ENCODE measurements around the gene UBR4.

Gene UBR4

DNA sequence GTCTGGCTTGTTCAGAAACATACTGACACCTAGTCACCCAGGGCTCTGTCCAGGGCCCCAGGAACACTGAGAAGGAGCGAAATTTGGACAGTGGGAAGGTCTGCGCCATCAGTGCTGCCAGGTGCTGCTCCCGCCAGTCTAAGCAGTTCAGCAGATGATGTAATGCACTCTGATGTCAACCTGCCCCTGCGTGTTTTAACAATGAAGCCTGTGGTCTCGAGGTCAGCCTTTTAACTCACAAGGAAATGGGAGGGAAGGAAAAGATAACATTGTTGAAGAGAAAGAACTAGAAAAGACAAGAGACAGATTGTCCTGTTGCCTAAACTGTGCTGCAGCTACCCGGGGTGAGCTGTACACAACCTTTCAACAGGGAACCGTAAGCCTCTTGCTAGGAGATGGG lies 127.0 kb downstream of the UBR4 start:
- CTCF ChIA-PET: no interaction called here
- DNase-seq (ENCODE audit: extremely low spot score): no peak
- POLR2A ChIA-PET: no interaction called here
- no peak for TF ChIP-seq CTBP1 (IDR thresholded peaks at IDR 0.05; ENCODE audit: borderline replicate concordance)
- no peak for TF ChIP-seq LEF1 (IDR thresholded peaks at IDR 0.05; ENCODE audit: borderline replicate concordance)
- no peak for TF ChIP-seq TARDBP (IDR thresholded peaks at IDR 0.05)
- TF ChIP-seq SP1 (IDR thresholded peaks at IDR 0.05): no peak
- TF ChIP-seq FOXA1 (IDR thresholded peaks at IDR 0.05): no peak
- no peak for TF ChIP-seq ELF4 (IDR thresholded peaks at IDR 0.05)
- TF ChIP-seq SUZ12 (IDR thresholded peaks at IDR 0.05): no peak
- TF ChIP-seq, protein P1, sequence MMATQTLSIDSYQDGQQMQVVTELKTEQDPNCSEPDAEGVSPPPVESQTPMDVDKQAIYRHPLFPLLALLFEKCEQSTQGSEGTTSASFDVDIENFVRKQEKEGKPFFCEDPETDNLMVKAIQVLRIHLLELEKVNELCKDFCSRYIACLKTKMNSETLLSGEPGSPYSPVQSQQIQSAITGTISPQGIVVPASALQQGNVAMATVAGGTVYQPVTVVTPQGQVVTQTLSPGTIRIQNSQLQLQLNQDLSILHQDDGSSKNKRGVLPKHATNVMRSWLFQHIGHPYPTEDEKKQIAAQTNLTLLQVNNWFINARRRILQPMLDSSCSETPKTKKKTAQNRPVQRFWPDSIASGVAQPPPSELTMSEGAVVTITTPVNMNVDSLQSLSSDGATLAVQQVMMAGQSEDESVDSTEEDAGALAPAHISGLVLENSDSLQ (IDR thresholded peaks at IDR 0.05): no peak
- no peak for TF ChIP-seq NFRKB (IDR thresholded peaks at IDR 0.05)
- TF ChIP-seq HDGF (IDR thresholded peaks at IDR 0.05; ENCODE audit: borderline replicate concordance): no peak
- no peak for TF ChIP-seq L3MBTL2 (conservative IDR thresholded peaks at IDR 0.05)
- TF ChIP-seq ZNF384 (IDR thresholded peaks at IDR 0.05): no peak
- no peak for TF ChIP-seq FOXM1 (IDR thresholded peaks at IDR 0.05; ENCODE audit: borderline replicate concordance)
- TF ChIP-seq ARNT (IDR thresholded peaks at IDR 0.05): no peak
- TF ChIP-seq FOXK2 (IDR thresholded peaks at IDR 0.05): no peak

DNA sequence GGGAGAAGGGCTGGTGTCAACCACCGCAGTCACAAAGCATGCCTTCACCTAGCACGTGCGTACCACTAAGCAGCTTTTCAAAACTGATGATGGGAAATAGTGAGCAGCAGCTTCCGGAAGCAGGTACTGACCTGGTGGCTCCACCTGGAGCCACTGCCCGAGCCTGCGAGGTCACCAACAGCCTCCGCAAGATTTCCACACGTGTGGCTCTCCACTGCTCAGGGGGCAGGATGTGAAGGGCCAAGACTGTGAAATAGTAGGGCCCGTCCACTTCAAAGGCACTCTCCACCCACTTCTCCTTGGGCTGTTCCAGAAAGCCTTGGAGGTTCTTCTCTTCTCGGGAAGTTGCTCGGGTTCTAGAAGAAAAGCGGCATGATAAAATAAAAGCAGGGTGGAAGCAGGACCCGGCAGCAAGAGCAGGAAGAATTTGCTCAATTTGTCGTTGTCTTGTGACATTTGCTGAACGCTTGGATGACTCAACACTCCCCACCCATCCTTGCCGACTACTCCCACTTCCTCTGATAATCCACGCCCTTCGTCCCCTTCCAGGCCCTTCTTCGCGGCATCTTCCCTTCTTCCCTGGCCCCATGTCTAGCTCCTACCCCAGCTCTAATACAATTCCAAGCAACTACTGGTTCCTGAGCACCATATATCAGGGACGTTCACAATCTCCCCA lies 128.7 kb downstream of the UBR4 start:
- POLR2A ChIA-PET: no interaction called here
- CTCF ChIA-PET: no interaction called here
- TF ChIP-seq BHLHE40 (IDR thresholded peaks at IDR 0.05; ENCODE audit: borderline replicate concordance) (no peak), ELF4 (IDR thresholded peaks at IDR 0.05) (no peak), FOXM1 (IDR thresholded peaks at IDR 0.05; ENCODE audit: borderline replicate concordance) (no peak), SP1 (IDR thresholded peaks at IDR 0.05) (no peak), FOXA1 (IDR thresholded peaks at IDR 0.05) (no peak), NFRKB (IDR thresholded peaks at IDR 0.05) (no peak), HDGF (IDR thresholded peaks at IDR 0.05; ENCODE audit: borderline replicate concordance) (no peak), CTBP1 (IDR thresholded peaks at IDR 0.05; ENCODE audit: borderline replicate concordance) (no peak), ARNT (IDR thresholded peaks at IDR 0.05) (no peak), SUZ12 (IDR thresholded peaks at IDR 0.05) (no peak), TARDBP (IDR thresholded peaks at IDR 0.05) (no peak), FOXK2 (IDR thresholded peaks at IDR 0.05) (no peak), L3MBTL2 (conservative IDR thresholded peaks at IDR 0.05) (no peak), LEF1 (IDR thresholded peaks at IDR 0.05; ENCODE audit: borderline replicate concordance) (no peak), ZNF384 (IDR thresholded peaks at IDR 0.05) (no peak)
- TF ChIP-seq, protein P1 (IDR thresholded peaks at IDR 0.05): no peak
- no peak for DNase-seq (ENCODE audit: extremely low spot score)

DNA sequence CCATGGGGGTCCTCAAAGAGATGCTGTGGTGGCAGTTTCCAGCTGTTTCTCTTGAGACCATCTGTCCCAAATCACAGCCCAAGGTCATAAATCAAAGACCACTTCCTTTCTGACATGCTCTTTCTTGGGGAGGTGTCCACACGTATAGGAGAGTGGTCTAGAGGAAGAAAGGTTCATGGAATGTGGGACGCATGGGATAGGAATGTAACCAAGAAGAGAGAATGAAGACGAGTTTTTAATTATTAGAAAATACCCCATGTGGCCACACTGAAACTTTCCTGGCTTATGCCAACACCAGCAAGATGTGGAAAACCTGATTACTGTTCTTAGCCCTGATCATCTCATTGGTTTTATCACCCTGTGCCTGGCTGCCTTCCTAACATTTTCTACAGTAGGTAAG lies 129.3 kb downstream of the UBR4 start:
- POLR2A ChIA-PET: no interaction called here
- no peak for DNase-seq (ENCODE audit: extremely low spot score)
- TF ChIP-seq ZNF384 (IDR thresholded peaks at IDR 0.05) (no peak), FOXM1 (IDR thresholded peaks at IDR 0.05; ENCODE audit: borderline replicate concordance) (no peak), BHLHE40 (IDR thresholded peaks at IDR 0.05; ENCODE audit: borderline replicate concordance) (no peak), SUZ12 (IDR thresholded peaks at IDR 0.05) (no peak), TARDBP (IDR thresholded peaks at IDR 0.05) (no peak), ELF4 (IDR thresholded peaks at IDR 0.05) (no peak), SP1 (IDR thresholded peaks at IDR 0.05) (no peak), ARNT (IDR thresholded peaks at IDR 0.05) (no peak)
- TF ChIP-seq, protein P1 (IDR thresholded peaks at IDR 0.05): no peak
- CTCF ChIA-PET: no interaction called here

DNA sequence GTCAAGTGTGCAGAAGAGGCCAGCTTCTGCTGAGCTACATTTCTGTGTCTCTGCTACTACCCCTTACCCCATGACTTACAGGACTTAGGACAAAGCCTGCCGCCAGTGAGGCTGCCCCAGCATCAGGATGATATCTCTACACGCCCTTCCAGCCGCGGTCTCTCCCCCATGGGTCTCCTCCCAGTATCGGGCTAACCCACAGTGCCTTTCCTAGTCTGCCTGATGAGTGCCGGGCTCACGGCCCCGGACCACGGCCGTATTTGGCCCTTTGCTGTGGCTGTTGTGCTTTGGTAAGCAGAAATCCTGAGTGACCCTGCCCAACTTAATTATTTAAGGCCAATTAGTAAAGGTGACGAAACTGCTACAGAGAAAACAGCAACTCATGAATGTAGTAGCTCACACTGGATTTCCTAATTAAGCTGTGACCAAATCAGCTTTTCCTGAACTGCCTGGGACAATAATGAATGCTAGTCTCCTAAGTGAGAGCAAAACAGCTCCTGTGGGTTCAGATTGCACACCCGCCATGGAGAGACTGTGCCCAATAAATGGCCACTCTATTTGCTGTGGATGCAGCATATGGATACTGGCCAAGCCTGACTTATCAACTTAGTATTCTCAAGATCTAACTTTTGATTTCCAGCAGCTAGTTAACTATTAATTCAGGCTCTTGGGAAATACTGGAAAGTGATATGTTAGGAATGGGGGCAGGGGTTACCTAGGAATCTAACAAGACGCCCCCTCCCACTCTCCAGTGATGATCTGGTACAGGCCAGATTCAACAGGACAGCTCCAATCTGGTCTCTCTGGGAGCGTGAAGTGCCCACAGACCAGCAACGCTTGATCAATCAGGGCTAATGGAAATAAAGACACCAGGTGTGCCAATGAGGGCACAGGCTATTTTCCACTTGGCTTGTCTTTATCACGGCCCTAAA lies 130.3 kb downstream of the UBR4 start:
- ChIA-PET CTCF (no interaction called here), POLR2A (no interaction called here)
- no peak for DNase-seq (ENCODE audit: extremely low spot score)
- TF ChIP-seq NFRKB (IDR thresholded peaks at IDR 0.05): no peak
- no peak for TF ChIP-seq HDGF (IDR thresholded peaks at IDR 0.05; ENCODE audit: borderline replicate concordance)
- TF ChIP-seq BHLHE40 (IDR thresholded peaks at IDR 0.05; ENCODE audit: borderline replicate concordance): no peak
- no peak for TF ChIP-seq ZNF384 (IDR thresholded peaks at IDR 0.05)

DNA sequence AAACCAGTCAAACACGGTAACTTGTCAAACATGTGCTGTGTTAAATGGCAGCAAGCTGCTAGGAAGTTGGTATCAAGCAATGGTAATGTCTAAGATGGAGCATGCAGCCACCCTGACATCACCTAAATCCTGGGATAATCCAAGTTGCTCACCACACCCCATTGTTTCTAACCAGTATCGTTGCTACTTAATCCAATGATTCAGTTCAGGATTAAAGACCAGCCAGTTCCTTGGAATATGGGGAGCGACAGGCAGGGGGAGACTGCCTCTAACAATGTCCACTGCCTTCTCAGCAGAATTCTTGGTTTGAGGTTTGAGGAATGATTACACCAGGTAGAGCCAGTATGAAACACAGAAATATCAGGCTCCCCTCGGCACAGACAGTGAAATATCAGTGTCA lies 131.5 kb downstream of the UBR4 start:
- POLR2A ChIA-PET: interaction anchor here (0.8 kb wide), 1 partner anchor 128 kb away, joined by 3 read pairs; no protein-coding TSS in a partner anchor
- no peak for DNase-seq (ENCODE audit: extremely low spot score)
- CTCF ChIA-PET: no interaction called here
- no peak for TF ChIP-seq ZNF384 (IDR thresholded peaks at IDR 0.05)
- TF ChIP-seq SP1 (IDR thresholded peaks at IDR 0.05): no peak
- TF ChIP-seq FOXK2 (IDR thresholded peaks at IDR 0.05): no peak
